Measurements from ENCODE around the gene C16orf87. TPM values are rescaled to one million over a fixed set of nuclear protein-coding genes. Genes with fewer than 3 reads are reported as not detected.

Gene C16orf87
- total RNA-seq, 4 donors from 2014 or later, result 5.8 to 13.7 (median 9.4) TPM

DNA sequence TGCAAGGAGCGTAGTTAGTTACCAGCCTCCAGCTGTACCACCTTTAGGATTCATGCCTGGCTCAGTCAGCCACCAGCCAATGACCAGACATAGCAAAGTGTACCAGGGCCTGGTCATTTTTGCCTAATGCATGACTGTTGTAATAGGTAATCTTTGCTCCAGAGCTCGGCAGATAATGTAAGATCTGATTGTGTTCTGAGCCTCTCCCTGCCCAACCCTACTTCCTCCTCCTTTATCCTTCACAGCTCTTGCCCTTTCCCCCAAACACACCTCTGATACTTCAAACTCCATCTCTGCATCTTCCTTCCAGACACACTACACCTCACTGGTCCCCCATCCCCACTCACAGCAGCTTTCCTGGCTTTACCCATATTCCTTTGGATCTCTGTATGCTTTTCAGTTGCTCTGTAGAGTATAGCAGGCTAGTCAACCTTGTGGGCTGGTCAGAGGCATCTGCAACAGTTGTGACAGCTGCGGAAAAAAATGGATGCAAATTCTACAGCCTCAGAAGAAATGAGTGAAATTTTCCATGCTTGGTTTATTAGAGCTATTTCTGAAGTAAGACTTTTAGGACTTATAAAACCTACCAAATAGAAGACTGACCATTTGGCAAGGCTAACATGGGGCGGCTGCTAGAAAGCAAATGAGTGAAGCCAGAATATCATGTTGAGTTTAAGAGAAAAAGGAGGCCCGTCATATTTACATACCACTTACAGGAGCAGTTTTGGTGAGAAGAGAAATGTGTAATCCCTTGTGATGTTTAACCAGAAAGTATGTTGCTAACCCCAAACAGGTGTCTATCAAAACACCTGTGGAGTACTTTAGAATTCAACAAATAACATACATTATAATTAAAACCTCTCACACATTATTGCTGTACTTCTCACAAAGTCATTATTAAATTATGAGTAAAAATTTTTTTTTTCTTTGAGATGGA, 19.9 kb upstream of the C16orf87 start:
- H3K36me3 ChIP-seq, result no peaks in the 10 kb centered on the region
- WGBS, 2 donors (ENCODE audit: low coverage in 1 of 2), result 67 to 68% methylated on average over 5 of the region's 5 CpGs
- no peak overlapping the region for H3K4me3 ChIP-seq
- no peaks in the 10 kb centered on the region for H3K4me1 ChIP-seq
- no peak for ATAC-seq
- no peak overlapping the region for H3K27ac ChIP-seq
- H3K9me3 ChIP-seq, result no peaks in the 10 kb centered on the region
- TF ChIP-seq CTCF (IDR thresholded peaks at IDR 0.05) (no peak), POLR2AphosphoS5 (IDR thresholded peaks at IDR 0.05) (no peak), POLR2A (IDR thresholded peaks at IDR 0.05) (no peak)
- H3K27me3 ChIP-seq, result peaks cover 8% of the 10 kb centered on the region

DNA sequence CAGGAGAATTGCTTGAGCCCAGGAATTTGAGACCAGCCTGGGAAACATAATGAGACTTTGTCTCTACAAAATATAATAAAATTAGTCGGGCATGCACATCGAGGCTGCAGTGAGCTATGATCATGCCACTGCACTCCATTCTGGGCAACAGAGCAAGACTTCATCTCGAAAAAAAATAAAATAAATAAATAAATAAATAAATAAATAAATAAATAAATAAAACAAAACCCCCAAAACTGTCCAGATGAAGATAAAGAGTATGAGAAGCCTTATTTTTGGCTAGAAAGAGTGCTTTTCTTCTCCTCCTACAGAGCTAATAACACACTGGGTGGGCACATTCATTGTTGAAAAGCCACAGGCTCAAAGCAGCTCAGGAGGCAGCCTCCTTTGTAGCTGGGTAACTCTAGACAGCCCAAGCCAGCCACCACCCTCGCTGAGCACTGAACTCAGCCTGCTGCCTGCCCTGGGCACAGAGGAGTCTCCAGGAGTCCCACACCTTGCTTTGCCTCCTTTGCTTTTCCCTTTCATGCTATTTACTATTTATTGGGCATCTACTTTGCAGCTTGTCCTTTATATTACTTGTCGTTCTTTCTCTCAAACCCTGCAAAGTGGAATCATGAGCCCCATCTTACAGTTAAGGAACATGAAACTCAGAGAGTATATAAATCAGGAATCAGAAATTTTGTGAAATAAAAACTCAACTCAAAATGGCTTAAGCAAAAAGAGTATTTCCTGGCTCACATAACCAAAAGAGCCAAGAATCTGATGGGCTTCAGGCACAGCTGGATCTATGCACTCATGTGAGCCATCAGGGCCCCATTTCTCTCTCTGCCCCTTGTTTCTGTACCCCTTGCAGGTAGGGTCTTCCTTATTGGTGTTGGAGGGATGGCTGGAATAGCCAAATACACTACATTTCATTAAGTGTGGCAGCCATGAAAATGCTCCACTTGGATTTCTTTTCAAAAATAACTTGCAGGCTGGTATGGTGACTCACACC, 18.1 kb upstream of the C16orf87 start:
- H3K27me3 ChIP-seq, result peaks cover 24% of the 10 kb centered on the region
- no peak for TF ChIP-seq POLR2AphosphoS5 (IDR thresholded peaks at IDR 0.05)
- no peak for TF ChIP-seq EP300 (IDR thresholded peaks at IDR 0.05)
- TF ChIP-seq POLR2A (IDR thresholded peaks at IDR 0.05), result no peak
- no peak for TF ChIP-seq CTCF (IDR thresholded peaks at IDR 0.05)
- no peaks in the 10 kb centered on the region for H3K36me3 ChIP-seq
- no peak overlapping the region for H3K4me3 ChIP-seq
- peaks cover 0 to 8% (median 0%) of the 10 kb centered on the region in 3 donors for H3K4me1 ChIP-seq
- H3K9me3 ChIP-seq, result no peaks in the 10 kb centered on the region
- no peak overlapping the region for H3K27ac ChIP-seq
- 69 to 80% methylated on average over 3 of the region's 5 CpGs for WGBS, 2 donors (ENCODE audit: low coverage in 1 of 2)
- ATAC-seq, result no peak

- no peak overlapping the region for H3K4me3 ChIP-seq
- no peak for TF ChIP-seq POLR2AphosphoS5 (IDR thresholded peaks at IDR 0.05)
- TF ChIP-seq CTCF (IDR thresholded peaks at IDR 0.05), result no peak
- no peak for TF ChIP-seq EP300 (IDR thresholded peaks at IDR 0.05)
- no peak for TF ChIP-seq POLR2A (IDR thresholded peaks at IDR 0.05)
- 98 to 100% methylated on average over 1 to 4 of the region's 5 CpGs for WGBS, 2 donors (ENCODE audit: low coverage in 1 of 2)
- H3K4me1 ChIP-seq, result peaks cover 0 to 10% (median 0%) of the 10 kb centered on the region in 3 donors
- H3K27ac ChIP-seq, result no peak overlapping the region
- no peak for ATAC-seq
- no peaks in the 10 kb centered on the region for H3K9me3 ChIP-seq
- H3K27me3 ChIP-seq, result peaks cover 28% of the 10 kb centered on the region
- H3K36me3 ChIP-seq, result no peaks in the 10 kb centered on the region
Observed at GRCh38 chr16:46845952-46846351, 15.0 kb upstream of the C16orf87 start.

GRCh38 chr16:46844771-46845170, 13.8 kb upstream of the C16orf87 start:
- Histone ChIP-seq H3K9me3 (no peaks in the 10 kb centered on the region), H3K4me1 (peaks cover 0 to 10% (median 0%) of the 10 kb centered on the region in 3 donors), H3K4me3 (no peak overlapping the region), H3K36me3 (no peaks in the 10 kb centered on the region), H3K27me3 (peaks cover 28% of the 10 kb centered on the region), H3K27ac (no peak overlapping the region)
- TF ChIP-seq CTCF (IDR thresholded peaks at IDR 0.05), result no peak
- no peak for ATAC-seq
- 35 to 39% methylated on average over 6 to 9 of the region's 10 CpGs for WGBS, 2 donors (ENCODE audit: low coverage in 1 of 2)
